Measurements from ENCODE around the gene KRT23. TPM values are rescaled to one million over a fixed set of nuclear protein-coding genes. Genes with fewer than 3 reads are reported as not detected.
A peak's percentile ranks its signal among the peaks of the same experiment; 100 is the strongest.

KRT23 gene
- total and polyA plus RNA-seq, 2 of the 13 experiments (the other 11 are each of a cell fraction or from before 2014, with no cell fraction given), result 24.7 to 51.1 TPM

- TF ChIP-seq RERE (CRISPR knock-in tag; IDR thresholded peaks at IDR 0.05; ENCODE audit: low read depth) (peak; percentile 97), ARNTL (CRISPR knock-in tag; IDR thresholded peaks at IDR 0.05) (peak; percentile 72; the same call in 1 of the 2 replicates), ZEB1 (IDR thresholded peaks at IDR 0.05; ENCODE audit: insufficient replicate concordance, low read depth) (peak; percentile 90), ZNF18 (CRISPR knock-in tag; IDR thresholded peaks at IDR 0.05; ENCODE audit: insufficient replicate concordance) (peak; percentile 82), ZNF614 (CRISPR knock-in tag; IDR thresholded peaks at IDR 0.05; ENCODE audit: borderline replicate concordance) (peak; percentile 99), ZNF773 (CRISPR knock-in tag; IDR thresholded peaks at IDR 0.05; ENCODE audit: borderline replicate concordance) (no peak), THAP7 (CRISPR knock-in tag; IDR thresholded peaks at IDR 0.05) (no peak), CHCHD3 (CRISPR knock-in tag; IDR thresholded peaks at IDR 0.05) (no peak), ZNF362 (CRISPR knock-in tag; IDR thresholded peaks at IDR 0.05; ENCODE audit: borderline replicate concordance) (peak; percentile 95), ZNF777 (CRISPR knock-in tag; IDR thresholded peaks at IDR 0.05) (no peak), ZNF432 (CRISPR knock-in tag; IDR thresholded peaks at IDR 0.05; ENCODE audit: borderline replicate concordance) (no peak), ZBED4 (CRISPR knock-in tag; IDR thresholded peaks at IDR 0.05; ENCODE audit: borderline replicate concordance) (peak; percentile 90; the same call in 1 of the 2 replicates), ZNF615 (CRISPR knock-in tag; IDR thresholded peaks at IDR 0.05; ENCODE audit: borderline replicate concordance) (no peak), ZNF776 (CRISPR knock-in tag; IDR thresholded peaks at IDR 0.05) (no peak)
These were observed 19.2 kb upstream of the KRT23 start (continued) for GRCh38 chr17:40956401-40957254.
